NCI-H1048 (cell line): ENCODE measurements around the gene EAF2.
A peak's percentile ranks its signal among the peaks of the same experiment; 100 is the strongest.
"Not testable (repeated sequence)": the region's sequence is repeated elsewhere in the genome, so short reads cannot be mapped to it uniquely, and the experiment has no call there.

Source experiments
- DNase-seq: peaks from one replicate; lab custom pipeline; 2025; lab: John Stamatoyannopoulos, UW

Gene EAF2

DNA sequence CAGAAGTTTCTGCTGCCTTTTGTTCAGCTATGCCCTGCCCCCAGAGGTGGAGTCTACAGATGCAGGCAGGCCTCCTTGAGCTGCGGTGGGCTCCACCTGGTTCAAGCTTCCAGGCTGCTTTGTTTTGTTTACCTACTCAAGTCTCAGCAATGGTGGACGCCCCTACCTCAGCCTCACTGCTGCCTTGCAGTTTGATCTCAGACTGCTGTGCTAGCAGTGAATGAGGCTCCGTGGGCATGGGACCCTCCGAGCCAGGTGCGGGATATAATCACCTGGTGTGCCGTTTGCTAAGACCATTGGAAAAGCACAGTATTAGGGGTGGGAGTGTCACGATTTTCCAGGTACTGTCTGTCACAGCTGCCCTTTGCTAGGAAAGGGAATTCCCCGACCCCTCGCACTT, 28.2 kb downstream of the EAF2 start:
- not testable (repeated sequence) for DNase-seq

GRCh38 chr3:121863801-121864200, 28.8 kb downstream of the EAF2 start:
- no peak for DNase-seq

GRCh38 chr3:121869736-121870135, 34.7 kb downstream of the EAF2 start:
- DNase-seq = no peak

DNA sequence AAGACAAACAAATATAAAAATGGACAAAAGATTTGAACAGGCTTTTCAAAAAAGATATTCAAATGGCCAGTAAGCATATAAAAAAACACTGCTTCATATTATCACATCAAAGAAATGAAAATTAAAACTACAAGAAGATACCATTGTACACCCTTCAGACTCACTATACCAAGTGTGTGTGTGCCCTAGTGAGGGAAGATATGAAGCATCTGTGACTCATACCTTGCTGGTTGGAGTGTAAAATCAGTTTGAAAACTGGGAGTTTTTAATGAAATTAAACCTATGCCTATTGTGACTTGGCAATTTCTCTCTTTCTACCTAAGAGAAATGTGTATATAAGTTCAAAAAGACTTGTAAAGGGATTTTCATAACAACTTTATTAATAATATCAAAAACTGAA, 35.7 kb downstream of the EAF2 start:
- no peak for DNase-seq

- no peak for DNase-seq
Measured at GRCh38 chr3:121871430-121871829, 36.4 kb downstream of the EAF2 start.

GRCh38 chr3:121878411-121878810, 43.4 kb downstream of the EAF2 start:
- no peak for DNase-seq

DNA sequence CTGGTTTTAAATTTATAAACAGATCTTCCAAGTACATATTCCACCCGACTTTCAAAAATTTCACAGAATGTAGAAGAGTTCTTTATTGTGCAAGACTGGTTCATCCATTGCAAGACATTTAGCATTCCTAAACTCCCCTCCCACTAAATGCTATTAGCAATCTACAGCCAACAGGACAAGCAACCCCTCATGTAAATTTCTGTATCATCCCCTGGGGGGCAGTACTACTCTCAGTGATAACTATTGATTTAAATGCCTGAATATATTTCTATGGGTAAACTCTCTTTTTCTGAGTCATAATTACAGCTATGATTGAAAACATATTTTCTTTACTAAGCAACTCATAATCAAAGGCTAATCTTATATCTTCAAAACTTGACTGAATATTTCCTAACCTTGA, 48.5 kb downstream of the EAF2 start:
- no peak for DNase-seq

- no peak for DNase-seq
Measured at GRCh38 chr3:121885386-121885785, 50.4 kb downstream of the EAF2 start.

DNA sequence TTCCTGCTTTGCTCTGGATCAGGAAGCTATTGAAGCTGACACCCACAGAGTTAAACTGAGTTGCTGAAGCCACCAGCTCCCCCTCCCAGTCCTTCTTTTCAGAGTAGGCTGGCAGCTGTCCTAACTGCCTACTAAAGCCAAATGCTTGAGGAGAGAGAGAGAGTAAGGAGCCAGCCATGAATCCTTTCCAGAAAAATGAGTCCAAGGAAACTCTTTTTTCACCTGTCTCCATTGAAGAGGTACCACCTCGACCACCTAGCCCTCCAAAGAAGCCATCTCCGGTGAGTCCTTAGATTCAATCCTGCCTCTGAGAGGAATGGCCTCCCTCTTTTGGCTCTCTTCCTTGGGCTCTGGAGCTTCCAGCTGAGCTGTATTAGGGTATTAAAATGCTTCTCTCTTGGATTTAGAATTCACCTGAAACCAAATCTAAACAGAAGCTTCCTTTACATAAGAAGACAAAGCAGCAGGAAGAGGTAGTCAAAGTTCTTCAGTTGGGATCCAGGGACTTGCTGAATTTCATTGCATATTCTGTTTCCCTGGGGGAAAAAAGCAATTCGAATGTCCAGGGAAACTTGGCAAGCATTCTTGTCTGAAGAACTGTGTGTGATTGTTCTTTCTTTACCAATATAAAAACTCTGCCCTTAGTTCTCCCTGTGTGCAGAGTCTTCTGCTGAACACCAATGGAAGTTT, 59.4 kb downstream of the EAF2 start, which contains the start of gene SLC15A2:
TSS of gene SLC15A2 (plus strand) at position 101 of the 690 bp plus-strand sequence. CDS start at position 177, 76 bp downstream.
- DNase-seq = no peak

- DNase-seq = no peak
Measured at GRCh38 chr3:121895121-121895520, 60.1 kb downstream of the EAF2 start.

- no peak for DNase-seq
Measured at GRCh38 chr3:121895736-121896135, 60.7 kb downstream of the EAF2 start.

DNA sequence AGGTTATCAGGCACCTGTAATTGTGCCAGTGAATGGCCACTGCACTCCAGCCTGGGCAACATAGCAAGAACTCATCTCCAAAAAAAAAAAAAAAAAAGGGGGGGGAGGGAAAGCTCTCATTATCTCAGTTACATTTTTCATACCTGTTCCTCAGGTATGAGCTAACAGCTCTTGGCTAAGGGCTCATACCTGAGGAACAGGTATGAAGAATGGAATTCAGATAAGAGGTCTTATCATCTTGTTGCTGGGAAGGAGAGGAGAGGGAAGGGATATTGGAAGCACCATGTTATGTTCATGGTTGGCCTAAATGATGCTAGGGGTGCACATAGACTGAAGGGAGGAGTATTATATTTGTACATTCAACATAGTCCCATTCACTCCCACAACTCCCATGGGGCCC, 61.8 kb downstream of the EAF2 start:
- no peak for DNase-seq

DNA sequence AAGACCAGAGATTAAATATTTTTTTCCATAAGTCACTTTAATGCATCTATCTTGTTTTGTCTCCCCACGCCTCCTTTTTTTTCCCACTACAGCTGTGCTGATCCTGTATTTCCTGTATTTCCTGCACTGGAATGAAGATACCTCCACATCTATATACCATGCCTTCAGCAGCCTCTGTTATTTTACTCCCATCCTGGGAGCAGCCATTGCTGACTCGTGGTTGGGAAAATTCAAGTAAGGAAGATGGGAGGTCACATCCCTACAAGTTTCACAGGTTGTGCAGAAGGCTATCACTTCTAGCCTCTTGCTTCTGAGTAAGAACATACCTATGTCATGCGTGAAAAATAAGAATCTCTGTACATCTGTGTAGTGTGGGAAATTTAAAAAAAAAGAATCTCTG, 62.3 kb downstream of the EAF2 start:
- DNase-seq = no peak

DNA sequence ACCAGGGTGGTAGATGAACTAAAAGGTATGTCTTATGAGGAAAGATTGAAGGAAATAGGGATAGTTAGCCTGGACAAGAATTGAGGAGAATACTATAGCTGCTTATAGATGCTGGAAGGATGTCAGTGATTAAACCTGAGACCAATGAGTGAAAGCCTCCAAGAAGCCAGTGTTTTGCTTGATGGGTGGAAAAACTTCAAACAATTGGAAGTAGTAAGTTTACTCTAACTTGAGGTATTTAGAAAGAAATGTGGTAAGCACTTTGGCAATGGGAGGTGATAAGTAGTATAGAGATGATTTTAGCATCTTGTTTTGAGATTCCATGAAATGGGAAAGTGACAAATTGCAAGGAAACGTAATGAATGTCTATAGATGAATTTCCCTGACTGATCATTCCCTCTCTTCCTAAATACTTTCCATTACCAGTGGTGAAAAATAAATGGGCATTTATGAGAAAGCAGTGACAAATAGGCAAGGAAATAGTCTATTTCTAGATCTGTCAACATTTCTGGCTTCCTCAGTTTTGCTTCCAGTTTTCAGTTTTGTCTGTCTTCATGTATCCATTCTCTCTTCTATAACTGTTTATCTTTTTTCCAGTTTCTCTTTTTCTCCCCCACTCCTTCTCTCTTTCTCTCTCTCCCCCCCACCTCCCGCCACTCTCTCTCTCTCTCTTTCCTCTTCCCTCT, 78.4 kb downstream of the EAF2 start:
- no peak for DNase-seq

GRCh38 chr3:121914081-121914998, 79.3 kb downstream of the EAF2 start:
- DNase-seq = no peak

GRCh38 chr3:121916189-121916588, 81.2 kb downstream of the EAF2 start:
- peak; percentile 11 for DNase-seq

DNA sequence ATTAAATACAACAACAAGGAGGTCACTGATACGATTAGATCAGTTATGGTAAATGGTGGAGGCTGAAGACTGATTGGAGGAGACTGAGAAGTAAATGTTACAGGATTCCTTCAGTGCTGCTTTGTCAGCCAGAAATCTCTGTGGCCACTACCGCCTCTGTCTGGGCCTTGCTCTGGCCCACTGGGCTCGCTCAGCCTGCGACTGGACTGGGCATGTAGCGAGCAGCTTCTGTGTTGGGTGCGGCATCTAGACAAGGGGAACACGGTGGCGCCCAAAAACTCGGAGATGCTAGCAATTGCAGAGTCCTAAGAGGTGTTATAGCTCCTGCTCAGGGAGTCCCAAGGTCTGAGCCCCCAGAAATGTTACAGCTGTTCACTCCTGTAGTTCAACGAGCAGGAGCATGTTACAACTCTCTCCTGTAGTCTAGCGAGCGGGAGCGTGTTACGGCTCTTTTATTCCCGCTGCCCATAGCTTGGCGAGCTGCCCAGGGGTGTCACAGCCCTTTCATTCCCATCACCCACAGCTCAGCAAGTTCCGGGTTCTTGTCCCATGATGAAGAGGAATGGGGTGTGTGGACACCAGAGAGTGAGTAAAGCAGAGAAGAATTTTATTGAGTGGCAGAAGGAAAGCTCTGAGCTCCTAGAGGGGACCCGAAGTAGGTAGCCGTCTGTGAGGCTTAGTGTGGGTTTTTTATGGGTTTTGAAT, 83.9 kb downstream of the EAF2 start:
- DNase-seq = no peak

- no peak for DNase-seq
Measured at GRCh38 chr3:121924734-121925133, 89.7 kb downstream of the EAF2 start.

DNA sequence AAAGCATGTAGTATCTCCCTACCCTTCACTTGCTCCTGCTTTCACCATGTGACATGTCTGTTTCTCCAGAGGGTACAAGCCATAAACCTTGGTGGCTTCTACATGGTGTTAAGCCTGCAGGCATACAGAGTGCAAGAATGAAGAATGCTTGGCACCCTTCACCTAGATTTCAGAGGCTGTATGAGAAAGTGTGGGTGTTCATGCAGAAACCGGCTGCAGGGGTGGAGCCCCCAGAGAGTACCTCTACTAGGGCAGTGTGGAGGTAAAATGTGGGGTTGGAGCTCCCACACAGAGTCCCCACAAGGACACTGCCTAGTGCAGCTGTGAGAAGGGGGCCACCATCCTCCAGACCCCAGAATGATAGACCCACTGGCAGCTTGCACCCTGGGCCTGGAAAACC, 91.4 kb downstream of the EAF2 start:
- no peak for DNase-seq
